Keratinocyte (primary cell): Measurements from ENCODE around the gene EHMT1. TPM values are rescaled to one million over a fixed set of nuclear protein-coding genes. Genes with fewer than 3 reads are reported as not detected.

Experiments
- DNase-seq: peaks from one replicate; pipeline ENCODE4 v3.0.0-alpha.2; 2011; ENCODE audit warnings: low read depth, missing footprints, low spot score
- FAIRE-seq: peaks from 2 replicates; lab custom pipeline; 2011; peaks lifted over from hg19 to GRCh38; lab: Jason Lieb, UNC
- H2AFZ ChIP-seq: 2 replicates; pipeline ENCODE4 v1.6.0; 2012; ENCODE audit warnings: low read length, control low read depth, inconsistent platforms; ENCODE audit not compliant: control insufficient read depth
- H3K27ac ChIP-seq: 2 replicates; pipeline ENCODE4 v1.5.1; 2011; ENCODE audit warnings: low read length; ENCODE audit not compliant: control insufficient read depth, insufficient read depth
- H3K27me3 ChIP-seq: 3 replicates; pipeline ENCODE4 v1.6.0; 2011; ENCODE audit warnings: low read length; ENCODE audit not compliant: control insufficient read depth, insufficient read depth; ENCODE audit errors: extremely low read depth
- H3K36me3 ChIP-seq, 2 experiments: 2 replicates in 1 of 2; 3 replicates in 1 of 2; pipeline ENCODE4 v1.5.1; 2011; ENCODE audit warnings: low read length in 2 of 2, mild to moderate bottlenecking in 1 of 2; ENCODE audit not compliant: control insufficient read depth in 2 of 2, insufficient read depth in 2 of 2; ENCODE audit errors: extremely low read depth in 1 of 2
- H3K4me1 ChIP-seq: 3 replicates; pipeline ENCODE4 v1.5.1; 2011; ENCODE audit warnings: low read length; ENCODE audit not compliant: control insufficient read depth, insufficient read depth; ENCODE audit errors: extremely low read depth
- H3K4me2 ChIP-seq: 3 replicates; pipeline ENCODE4 v1.6.0; 2011; ENCODE audit warnings: low read depth, low read length; ENCODE audit not compliant: control insufficient read depth, insufficient read depth; ENCODE audit errors: extremely low read depth
- H3K4me3 ChIP-seq, 3 experiments: fragments of 200-600 bp in 1 of 3; sonication (generic) in 1 of 3; 2 replicates in 2 of 3; 3 replicates in 1 of 3; pipeline ENCODE4 v1.5.1; 2011 to 2016; ENCODE audit warnings: low read length in 3 of 3, mild to moderate bottlenecking in 3 of 3, control low read depth in 2 of 3, inconsistent platforms in 1 of 3, low read depth in 1 of 3, mixed read lengths in 1 of 3, mixed run types in 1 of 3, moderate library complexity in 1 of 3; ENCODE audit not compliant: control insufficient read depth in 2 of 3, insufficient read depth in 2 of 3; ENCODE audit errors: extremely low read depth in 1 of 3
- H3K79me2 ChIP-seq: 2 replicates; pipeline ENCODE4 v1.6.0; 2012; ENCODE audit warnings: low read length; ENCODE audit not compliant: control insufficient read depth, insufficient read depth
- H3K9ac ChIP-seq: 3 replicates; pipeline ENCODE4 v1.6.0; 2011; ENCODE audit warnings: low read length; ENCODE audit not compliant: control insufficient read depth, insufficient read depth; ENCODE audit errors: extremely low read depth
- H3K9me1 ChIP-seq: 3 replicates; pipeline ENCODE4 v1.6.0; 2011; ENCODE audit warnings: low read length; ENCODE audit not compliant: control insufficient read depth, insufficient read depth; ENCODE audit errors: extremely low read depth
- H3K9me3 ChIP-seq: 2 replicates; pipeline ENCODE4 v1.5.1; 2012; ENCODE audit warnings: low read depth, low read length; ENCODE audit not compliant: control insufficient read depth
- H4K20me1 ChIP-seq: 3 replicates; pipeline ENCODE4 v1.6.0; 2011; ENCODE audit warnings: low read length; ENCODE audit not compliant: control insufficient read depth, insufficient read depth; ENCODE audit errors: extremely low read depth
- CTCF ChIP-seq, 3 experiments: IDR thresholded peaks in 1 of 3; conservative IDR thresholded peaks in 1 of 3; optimal IDR thresholded peaks in 1 of 3; 2 replicates in 2 of 3; 3 replicates in 1 of 3; pipeline versions ENCODE3 to v1.5.1; 2011; ENCODE audit warnings: low read length in 3 of 3, mild to moderate bottlenecking in 3 of 3, moderate library complexity in 2 of 3, control low read depth in 1 of 3, inconsistent platforms in 1 of 3; ENCODE audit not compliant: insufficient read depth in 2 of 3; ENCODE audit errors: extremely low read depth in 1 of 3
- EZH2 ChIP-seq: IDR thresholded peaks from one replicate; pipeline ENCODE4 v1.6.1; 2012; ENCODE audit warnings: inconsistent platforms, mild to moderate bottlenecking, low read length, moderate library complexity
- dilution Hi-C: fragments of 300-500 bp; cut with MboI; formaldehyde crosslinking; loops from one replicate; pipeline ENCODE4 v1.7.0; 2020; ENCODE audit warnings: low sequenced_read_pairs; ENCODE audit not compliant: extremely low pct_ligation_motif_present
- polyA plus RNA-seq, 5 experiments: library from polyadenylated mRNA; depleted of rRNA in 3 of 5; stranded (reverse) in 3 of 5; stranded (forward) in 1 of 5; unstranded in 1 of 5; fragments of >200 nt; gene quantifications; 1 replicate in 1 of 5; 2 replicates in 3 of 5; 3 replicates in 1 of 5; pipeline versions ENCODE4 v1.2.1 to v1.2.3, GENCODE V29; 2011 to 2012; ENCODE audit warnings: missing spikeins in 2 of 5, low read depth in 1 of 5, low replicate concordance in 1 of 5

EHMT1 gene
- polyA plus RNA-seq, 1 donor (not counting 4 experiments of a cell fraction or from before 2014, with no cell fraction given): 25.9 TPM

GRCh38 chr9:137825324-137825989 lies 206.7 kb downstream of the EHMT1 start:
- FAIRE-seq (no peak), DNase-seq (no peak)
- Histone ChIP-seq H3K79me2 (no peaks in the 10 kb centered on the region), H3K27ac (no peak overlapping the region), H3K9me1 (no peaks in the 10 kb centered on the region), H3K27me3 (no peaks in the 10 kb centered on the region), H3K4me2 (no peak overlapping the region), H3K9ac (no peak overlapping the region), H3K4me1 (no peaks in the 10 kb centered on the region), H3K4me3 (no peak overlapping the region), H4K20me1 (peaks cover 9% of the 10 kb centered on the region), H3K36me3 (peaks cover 5 to 17% of the 10 kb centered on the region in 2 experiments), H2AFZ (no peak overlapping the region), H3K9me3 (no peaks in the 10 kb centered on the region)
- dilution Hi-C loops: no loop called here
- TF ChIP-seq CTCF (optimal IDR thresholded peaks at IDR 0.05 in 1 of 3, IDR thresholded peaks at IDR 0.05 in 1 of 3, conservative IDR thresholded peaks at IDR 0.05 in 1 of 3; ENCODE audit: extremely low read depth in 1 of 3, insufficient read depth in 2 of 3, low read length in 3 of 3) (no peak), EZH2 (no peak)

DNA sequence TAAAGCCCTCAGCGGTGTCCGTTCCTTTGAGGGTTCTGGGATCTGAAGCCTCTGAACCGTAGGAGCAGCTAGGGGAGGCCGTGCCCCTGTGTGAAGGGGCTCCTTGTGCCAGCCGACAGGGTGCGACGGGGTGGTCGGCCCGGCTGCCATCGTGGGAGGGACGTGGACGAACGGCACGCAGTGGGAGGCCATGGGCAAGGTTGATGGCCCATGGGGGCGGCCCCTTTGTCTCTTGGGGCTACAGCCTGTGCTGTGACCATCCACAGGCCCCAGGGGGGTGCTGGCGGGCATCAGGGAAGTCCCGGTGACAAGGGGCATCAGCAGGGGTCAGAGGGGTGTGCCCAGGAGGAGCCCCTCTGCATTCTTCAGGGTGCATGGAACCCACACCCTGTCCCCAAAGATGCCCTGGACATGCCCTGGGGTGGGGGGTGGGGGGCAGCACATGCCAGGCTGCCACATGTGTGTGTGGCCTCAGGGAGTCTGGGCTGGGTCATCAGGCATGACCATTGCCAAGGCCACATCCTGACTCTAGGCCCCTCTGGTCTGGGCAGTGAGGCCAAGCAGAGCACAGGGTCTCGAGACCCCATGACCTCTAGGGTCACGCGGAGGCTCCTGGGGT lies 209.2 kb downstream of the EHMT1 start:
- dilution Hi-C loops: no loop called here
- Histone ChIP-seq H3K9ac (no peak overlapping the region), H3K36me3 (peaks cover 5 to 17% of the 10 kb centered on the region in 2 experiments), H3K4me1 (no peaks in the 10 kb centered on the region), H2AFZ (no peak overlapping the region), H3K27ac (no peak overlapping the region), H4K20me1 (peaks cover 12% of the 10 kb centered on the region), H3K79me2 (no peaks in the 10 kb centered on the region), H3K9me1 (no peaks in the 10 kb centered on the region), H3K4me3 (no peak overlapping the region), H3K4me2 (no peak overlapping the region), H3K9me3 (no peaks in the 10 kb centered on the region), H3K27me3 (no peaks in the 10 kb centered on the region)
- no peak for TF ChIP-seq EZH2
- FAIRE-seq (no peak), DNase-seq (no peak)
